ENCODE data around the gene SPHK1.
"Not testable (repeated sequence)": the region's sequence is repeated elsewhere in the genome, so short reads cannot be mapped to it uniquely, and the experiment has no call there.

SPHK1 gene

DNA sequence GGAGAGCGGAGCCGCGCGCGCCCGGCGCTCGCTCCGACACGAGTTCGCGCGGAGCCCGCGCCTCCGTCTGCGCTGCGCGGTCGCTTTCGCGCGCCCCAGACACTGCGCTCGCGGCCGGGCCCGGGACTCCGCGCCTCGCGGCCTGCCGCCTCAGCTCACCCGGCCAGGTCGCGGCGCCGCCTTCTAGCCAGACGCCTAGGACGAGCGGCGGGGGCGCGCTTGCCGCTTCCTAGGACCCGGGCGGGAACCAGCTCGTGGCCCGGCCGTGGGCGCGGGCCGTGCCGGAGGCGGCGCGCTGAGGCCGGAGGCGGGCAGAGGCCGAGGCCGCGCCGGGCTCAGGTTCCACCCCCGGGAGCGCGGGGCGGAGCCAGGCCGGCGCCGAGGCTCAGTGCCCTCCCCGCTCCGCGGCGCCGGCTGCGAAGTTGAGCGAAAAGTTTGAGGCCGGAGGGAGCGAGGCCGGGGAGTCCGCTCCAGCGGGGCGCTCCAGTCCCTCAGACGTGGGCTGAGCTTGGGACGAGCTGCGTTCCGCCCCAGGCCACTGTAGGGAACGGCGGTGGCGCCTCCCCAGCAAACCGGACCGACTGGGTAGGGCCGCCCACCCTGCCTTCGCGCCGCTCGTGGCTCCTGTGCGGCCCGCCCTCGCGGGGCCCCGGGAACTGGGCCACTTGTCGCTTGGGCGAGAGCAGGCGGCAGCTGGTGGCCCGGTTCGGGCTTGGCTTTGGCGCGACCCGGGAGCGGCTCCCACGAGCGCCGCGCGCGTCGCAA, at the start of gene SPHK1:
TSS of gene SPHK1 (plus strand) at position 388 of the 765 bp plus-strand sequence. CDS start 1,036 bp downstream, outside the sequence.
- peak; percentile 85 to 91 for DNase-seq
- TF ChIP-seq POLR2A (IDR thresholded peaks at IDR 0.05; ENCODE audit: low read length) (peak; percentile 71), GATA1 (IDR thresholded peaks at IDR 0.05; ENCODE audit: low read depth, low read length) (no peak)

- TF ChIP-seq GATA1 (IDR thresholded peaks at IDR 0.05; ENCODE audit: low read depth, low read length) (no peak), POLR2A (IDR thresholded peaks at IDR 0.05; ENCODE audit: low read length) (no peak)
- DNase-seq = no peak
Observed at GRCh38 chr17:76335716-76336381, 48.6 kb upstream of the SPHK1 start.

DNA sequence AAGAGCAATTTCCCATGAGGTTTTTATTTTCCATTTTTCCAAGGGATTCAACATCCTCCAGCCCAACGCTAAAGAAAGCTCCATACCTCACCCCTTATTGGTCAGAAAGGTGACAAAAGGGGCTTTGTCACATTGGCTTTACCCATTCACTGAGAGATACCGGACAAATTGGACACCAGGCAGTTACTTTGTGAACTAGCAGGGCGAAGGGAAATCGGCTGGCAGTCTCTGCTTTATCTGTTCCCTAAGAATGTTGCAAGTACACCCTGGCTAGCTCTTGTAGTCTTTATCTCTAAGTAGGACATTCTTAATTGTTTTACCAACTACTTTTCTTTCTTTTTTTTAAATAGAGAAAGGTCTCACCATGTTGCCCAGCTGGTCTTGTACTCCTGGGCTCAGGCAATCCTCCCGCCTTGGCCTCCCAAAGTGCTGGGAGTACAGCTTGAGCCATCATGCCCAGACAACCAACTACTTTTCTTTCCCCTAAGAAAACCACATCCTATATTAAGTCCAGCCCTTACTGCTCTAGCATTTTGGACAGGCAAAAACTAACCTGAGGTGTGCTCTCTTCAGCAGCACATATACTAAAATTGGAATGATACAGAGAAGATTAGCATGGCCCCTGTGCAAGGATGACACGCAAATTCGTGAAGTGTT, 47.5 kb upstream of the SPHK1 start:
- no peak for DNase-seq
- TF ChIP-seq GATA1 (IDR thresholded peaks at IDR 0.05; ENCODE audit: low read depth, low read length) = no peak
- TF ChIP-seq POLR2A (IDR thresholded peaks at IDR 0.05; ENCODE audit: low read length) = no peak

DNA sequence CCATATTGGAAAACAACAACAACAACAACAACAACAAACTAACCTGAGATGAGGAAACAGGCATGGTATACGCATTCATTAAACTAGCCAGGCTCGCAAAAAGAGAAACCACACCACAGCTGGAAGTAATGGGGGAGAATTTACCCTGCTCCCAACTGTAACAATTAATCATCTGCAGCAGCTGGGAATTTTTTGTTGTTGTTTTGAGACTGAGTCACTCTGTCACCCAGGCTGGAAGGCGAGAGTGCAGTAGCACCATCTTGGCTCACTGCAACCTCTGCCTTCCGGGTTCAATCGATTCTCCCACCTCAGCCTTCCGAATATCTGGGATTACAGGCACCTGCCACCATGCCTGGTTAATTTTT, 47.0 kb upstream of the SPHK1 start:
- no peak for DNase-seq
- TF ChIP-seq POLR2A (IDR thresholded peaks at IDR 0.05; ENCODE audit: low read length) (no peak), GATA1 (IDR thresholded peaks at IDR 0.05; ENCODE audit: low read depth, low read length) (no peak)

DNA sequence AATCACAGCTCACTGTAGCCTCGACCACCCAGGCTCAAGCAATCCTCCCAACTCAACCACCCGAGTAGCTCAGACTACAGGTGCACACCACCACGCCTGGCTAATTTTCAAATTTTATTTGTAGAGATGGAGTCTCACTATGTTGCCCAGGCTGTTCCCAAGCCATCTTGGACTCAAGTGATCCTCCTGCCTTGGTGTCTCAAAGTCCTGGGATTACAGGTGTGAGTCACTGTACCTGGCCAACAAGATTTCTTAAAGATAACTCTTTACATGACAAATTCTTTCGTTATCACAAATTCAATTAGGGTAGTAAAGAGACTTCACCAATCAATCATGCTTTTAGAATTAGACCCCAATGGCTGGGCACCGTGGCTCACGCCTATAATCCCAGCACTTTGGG, 43.1 kb upstream of the SPHK1 start:
- TF ChIP-seq POLR2A (IDR thresholded peaks at IDR 0.05; ENCODE audit: low read length) (no peak), GATA1 (IDR thresholded peaks at IDR 0.05; ENCODE audit: low read depth, low read length) (no peak)

DNA sequence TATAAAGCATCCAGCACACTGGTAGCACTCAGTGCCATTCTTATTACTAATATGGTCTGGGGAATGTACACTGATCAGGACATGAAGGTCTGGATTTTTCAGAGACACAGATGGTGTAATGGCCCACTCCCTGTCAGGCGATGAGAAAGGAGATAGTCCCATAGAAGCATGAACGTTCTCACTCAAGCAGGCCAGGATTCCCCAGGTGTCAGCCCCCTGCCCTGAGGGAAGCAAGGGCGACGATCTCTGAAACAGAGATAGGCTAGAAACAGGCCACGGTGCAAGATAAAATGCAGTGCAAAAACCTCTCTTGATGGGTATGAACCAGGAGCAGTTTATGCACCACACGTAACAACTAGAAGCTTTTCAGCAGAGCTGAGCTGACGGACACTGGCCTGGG, 41.3 kb upstream of the SPHK1 start:
- TF ChIP-seq POLR2A (IDR thresholded peaks at IDR 0.05; ENCODE audit: low read length) (no peak), GATA1 (IDR thresholded peaks at IDR 0.05; ENCODE audit: low read depth, low read length) (no peak)
- no peak for DNase-seq

More for the DNA sequence above, 43.1 kb upstream of the SPHK1 start:
- DNase-seq = no peak

GRCh38 chr17:76345377-76345974, 38.9 kb upstream of the SPHK1 start:
- no peak for TF ChIP-seq GATA1 (IDR thresholded peaks at IDR 0.05; ENCODE audit: low read depth, low read length)
- no peak for TF ChIP-seq POLR2A (IDR thresholded peaks at IDR 0.05; ENCODE audit: low read length)
- peak; percentile 43 to 77 for DNase-seq

DNA sequence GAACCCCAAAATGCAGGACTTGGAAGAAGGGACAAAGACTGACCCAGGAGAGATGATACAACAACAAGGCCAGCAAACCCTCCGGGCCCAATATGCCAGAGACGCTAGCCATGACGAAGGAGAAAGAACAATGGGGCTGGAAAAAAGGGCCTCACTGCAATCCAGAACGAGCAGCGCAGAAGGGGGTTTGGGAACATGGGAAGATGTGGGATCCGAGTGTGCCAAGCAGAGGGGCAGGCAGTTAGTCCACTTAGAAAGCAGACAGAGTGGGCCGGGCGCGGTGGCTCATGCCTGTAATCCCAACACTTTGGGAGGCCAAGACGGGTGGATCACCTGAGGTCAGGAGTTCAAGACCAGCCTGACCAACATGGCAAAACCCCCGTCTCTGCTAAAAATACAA, 37.5 kb upstream of the SPHK1 start:
- not testable (repeated sequence) for DNase-seq

DNA sequence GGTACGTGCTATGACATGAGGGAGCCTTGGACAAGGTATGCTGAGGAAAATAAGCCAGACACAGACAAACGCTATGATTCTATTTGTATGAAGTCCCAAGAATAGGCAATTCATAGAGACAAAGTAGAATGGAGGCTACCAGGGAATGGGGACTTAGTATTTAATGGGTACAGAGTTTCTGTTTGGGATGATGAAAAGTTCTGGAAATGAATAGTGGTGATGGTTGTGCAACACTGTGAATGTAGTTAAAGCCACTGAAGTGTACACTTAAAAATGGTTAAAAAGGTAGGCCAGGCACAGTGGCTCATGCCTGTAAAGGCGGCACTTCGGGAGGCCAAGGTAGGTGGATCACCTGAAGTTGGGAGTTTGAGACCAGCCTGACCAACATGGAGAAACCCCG, 33.9 kb upstream of the SPHK1 start:
- no peak for DNase-seq
- TF ChIP-seq POLR2A (IDR thresholded peaks at IDR 0.05; ENCODE audit: low read length) (no peak), GATA1 (IDR thresholded peaks at IDR 0.05; ENCODE audit: low read depth, low read length) (no peak)

GRCh38 chr17:76351526-76352071, 32.8 kb upstream of the SPHK1 start:
- no peak for TF ChIP-seq POLR2A (IDR thresholded peaks at IDR 0.05; ENCODE audit: low read length)
- no peak for TF ChIP-seq GATA1 (IDR thresholded peaks at IDR 0.05; ENCODE audit: low read depth, low read length)
- DNase-seq = no peak

DNA sequence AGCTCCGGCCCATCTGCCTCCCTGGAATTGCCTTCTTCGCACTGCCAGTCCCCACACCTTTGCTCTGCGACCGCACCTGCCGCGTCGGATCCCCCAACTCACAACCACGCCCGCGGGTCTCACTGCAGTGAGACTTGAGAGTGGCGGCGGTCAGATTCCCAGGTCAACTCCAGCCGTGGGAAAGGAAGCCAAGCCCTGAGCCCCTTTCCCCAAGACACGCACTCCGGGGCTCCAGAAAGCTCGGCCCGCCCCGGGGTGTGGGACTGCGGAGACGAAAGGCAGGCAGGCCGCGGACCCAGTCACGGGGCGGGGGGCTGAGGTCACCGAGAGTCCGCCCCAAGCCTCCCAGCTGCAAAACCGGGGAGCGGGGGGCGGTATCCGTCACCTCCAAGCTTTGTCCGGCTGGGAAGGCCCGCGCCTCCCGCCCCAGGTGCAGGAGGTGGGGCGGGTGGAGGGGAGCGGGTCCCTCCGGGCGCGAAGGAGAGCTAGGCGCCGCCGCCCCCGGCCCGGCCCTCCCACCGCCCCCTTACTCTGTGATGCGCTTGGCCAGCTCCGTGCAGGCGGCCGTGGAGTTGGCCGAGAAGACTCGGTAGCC, 31.3 kb upstream of the SPHK1 start:
- TF ChIP-seq POLR2A (IDR thresholded peaks at IDR 0.05; ENCODE audit: low read length) = no peak
- TF ChIP-seq GATA1 (IDR thresholded peaks at IDR 0.05; ENCODE audit: low read depth, low read length) = no peak
- peak; percentile 50 to 72 for DNase-seq

GRCh38 chr17:76353599-76354316, 30.7 kb upstream of the SPHK1 start, which contains the start of gene PRPSAP1:
TSS of gene PRPSAP1 (minus strand) at chr17:76353916. CDS start at chr17:76353703, 213 bp downstream.
- no peak for TF ChIP-seq GATA1 (IDR thresholded peaks at IDR 0.05; ENCODE audit: low read depth, low read length)
- peak; percentile 76 for TF ChIP-seq POLR2A (IDR thresholded peaks at IDR 0.05; ENCODE audit: low read length)
- peak; percentile 91 to 95 for DNase-seq

DNA sequence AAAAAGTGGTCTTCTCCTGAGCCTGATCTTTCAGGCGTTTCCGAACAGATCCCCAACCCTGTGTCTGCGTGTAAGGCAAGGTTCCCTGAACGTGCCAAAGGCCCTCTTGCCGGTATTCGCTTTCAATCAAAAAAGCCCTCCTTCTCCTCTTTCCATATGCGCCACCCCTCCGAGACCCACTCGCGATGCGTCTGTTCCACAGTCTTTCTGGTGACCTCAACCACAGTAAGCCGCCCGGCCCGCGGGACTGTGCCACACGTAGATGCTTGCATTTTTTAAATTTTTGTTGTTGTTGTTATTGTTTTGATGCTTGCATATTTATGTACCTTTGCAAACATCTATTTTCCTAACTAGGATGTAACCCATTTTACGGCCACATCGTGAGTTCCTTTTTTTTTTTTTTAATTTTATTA, 30.1 kb upstream of the SPHK1 start:
- TF ChIP-seq GATA1 (IDR thresholded peaks at IDR 0.05; ENCODE audit: low read depth, low read length) (no peak), POLR2A (IDR thresholded peaks at IDR 0.05; ENCODE audit: low read length) (no peak)
- no peak for DNase-seq
